OCI-LY7 (cell line): ENCODE results near the gene ARL15. TPM values are rescaled to one million over a fixed set of nuclear protein-coding genes. Genes with fewer than 3 reads are reported as not detected.

Experiments used
- BruUV-seq: library from RNA; stranded (reverse); fragments of 400-500 nt; replicated peaks from 2 replicates; lab custom pipeline; 2021; lab: Mats Ljungman, UMichigan
- CTCF ChIA-PET: fragments of 300-600 bp; sonication (Branson Sonifier 250); formaldehyde crosslinking; loops from one replicate; lab custom pipeline; 2022; ENCODE audit warnings: antibody characterized with exemption; ENCODE audit not compliant: unreplicated experiment; lab: Charles Lee
- POLR2A ChIA-PET: fragments of 300-600 bp; sonication (Branson Sonifier 250); formaldehyde crosslinking; loops from one replicate; lab custom pipeline; 2022; ENCODE audit warnings: antibody characterized with exemption; lab: Charles Lee
- DNase-seq: peaks from one replicate; pipeline ENCODE4 v3.0.0-alpha.2; 2015; ENCODE audit warnings: low spot score
- H2AFZ ChIP-seq: fragments of 200-600 bp; sonication (generic), shearing (Covaris generic); 2 replicates; pipeline ENCODE4 v1.6.1; 2014; ENCODE audit warnings: mild to moderate bottlenecking, antibody characterized with exemption, low read length, moderate library complexity
- H3K27ac ChIP-seq: fragments of 200-600 bp; sonication (generic); 2 replicates; pipeline ENCODE4 v1.5.1; 2014; ENCODE audit warnings: mixed run types, low read depth, mild to moderate bottlenecking, moderate library complexity, low read length, inconsistent platforms; ENCODE audit not compliant: poor library complexity, severe bottlenecking
- H3K36me3 ChIP-seq: fragments of 200-600 bp; sonication (generic); 2 replicates; pipeline ENCODE4 v1.6.1; 2014; ENCODE audit warnings: mild to moderate bottlenecking, antibody characterized with exemption, low read length, moderate library complexity, mixed read lengths; ENCODE audit not compliant: insufficient read depth
- H3K4me1 ChIP-seq: fragments of 200-600 bp; sonication (generic); 2 replicates; pipeline ENCODE4 v1.5.1; 2014; ENCODE audit warnings: mild to moderate bottlenecking, low read length; ENCODE audit not compliant: insufficient read depth, poor library complexity, severe bottlenecking
- H3K4me2 ChIP-seq: fragments of 200-600 bp; sonication (generic); 2 replicates; pipeline ENCODE4 v1.6.1; 2014; ENCODE audit warnings: mild to moderate bottlenecking, low read length
- H3K4me3 ChIP-seq: fragments of 200-600 bp; sonication (generic); 2 replicates; pipeline ENCODE4 v1.5.1; 2014; ENCODE audit warnings: mild to moderate bottlenecking, low read depth, low read length; ENCODE audit not compliant: poor library complexity, severe bottlenecking
- H3K79me2 ChIP-seq: fragments of 200-600 bp; sonication (generic); 2 replicates; pipeline ENCODE4 v1.6.1; 2016; ENCODE audit warnings: low read depth, mild to moderate bottlenecking, low read length, moderate library complexity, mixed read lengths; ENCODE audit not compliant: insufficient read depth
- H3K9me2 ChIP-seq: fragments of 200-600 bp; sonication (generic); 2 replicates; pipeline ENCODE4 v1.6.1; 2016; ENCODE audit warnings: mild to moderate bottlenecking, low read length, mixed read lengths; ENCODE audit not compliant: insufficient read depth
- H3K9me3 ChIP-seq: fragments of 200-600 bp; sonication (generic); 2 replicates; pipeline ENCODE4 v1.6.1; 2014; ENCODE audit warnings: mild to moderate bottlenecking, mixed run types, low read length, mixed read lengths
- H4K20me1 ChIP-seq: fragments of 200-600 bp; sonication (generic); 2 replicates; pipeline ENCODE4 v1.6.1; 2014; ENCODE audit warnings: mild to moderate bottlenecking, antibody characterized with exemption, low read length, moderate library complexity, mixed read lengths; ENCODE audit not compliant: insufficient read depth
- EZH2phosphoT487 ChIP-seq: fragments of 200-600 bp; sonication (generic); IDR thresholded peaks from 2 replicates; pipeline ENCODE4 v1.6.1; 2018; ENCODE audit warnings: low read depth, borderline replicate concordance, mild to moderate bottlenecking, mixed run types, antibody characterized with exemption, low read length, moderate library complexity, mixed read lengths
- intact Hi-C: fragments of 100-400 bp; cut with micrococcal nuclease; formaldehyde crosslinking; loops from one replicate; pipeline ENCODE4 v1.10.0; 2022; ENCODE audit not compliant: unreplicated experiment
- total RNA-seq, 2 experiments: library from RNA; depleted of rRNA in 1 of 2; stranded (reverse); fragments of >200 nt in 1 of 2; shearing (Covaris generic) in 1 of 2; gene quantifications; 2 replicates each; pipeline ENCODE4 v1.2.3, GENCODE V29; 2014 to 2022
- TF ChIP-seq, protein P1 (sequence below): fragments of 200-600 bp; sonication (generic); conservative IDR thresholded peaks from 2 replicates; pipeline ENCODE4 v1.5.1; 2014; ENCODE audit warnings: mild to moderate bottlenecking, antibody characterized with exemption, low read length, moderate library complexity, mixed read lengths

Gene ARL15
- total RNA-seq, 2 experiments from 2014 or later = 18.8 to 24.4 TPM

DNA sequence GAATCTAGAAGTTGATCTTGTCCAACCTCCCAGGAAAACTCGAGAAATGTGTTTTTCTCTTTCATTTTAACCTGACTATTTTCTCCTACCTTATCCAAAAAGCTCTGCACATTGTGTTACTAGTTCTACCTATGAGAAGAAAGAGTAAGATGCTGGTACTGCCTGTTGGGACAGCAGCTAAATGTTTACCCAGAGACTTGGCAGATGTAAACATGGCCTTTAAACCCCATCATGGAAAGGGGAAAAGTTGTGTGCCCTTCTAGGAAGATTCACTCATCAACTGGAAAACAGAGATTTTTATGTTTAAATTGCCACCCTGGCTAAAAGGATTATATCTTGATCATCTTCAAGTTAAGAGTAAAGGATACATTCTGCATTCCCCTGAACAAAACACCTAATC is 3.5 kb downstream of the ARL15 start:
- no peak for TF ChIP-seq EZH2phosphoT487
- TF ChIP-seq, protein P1, sequence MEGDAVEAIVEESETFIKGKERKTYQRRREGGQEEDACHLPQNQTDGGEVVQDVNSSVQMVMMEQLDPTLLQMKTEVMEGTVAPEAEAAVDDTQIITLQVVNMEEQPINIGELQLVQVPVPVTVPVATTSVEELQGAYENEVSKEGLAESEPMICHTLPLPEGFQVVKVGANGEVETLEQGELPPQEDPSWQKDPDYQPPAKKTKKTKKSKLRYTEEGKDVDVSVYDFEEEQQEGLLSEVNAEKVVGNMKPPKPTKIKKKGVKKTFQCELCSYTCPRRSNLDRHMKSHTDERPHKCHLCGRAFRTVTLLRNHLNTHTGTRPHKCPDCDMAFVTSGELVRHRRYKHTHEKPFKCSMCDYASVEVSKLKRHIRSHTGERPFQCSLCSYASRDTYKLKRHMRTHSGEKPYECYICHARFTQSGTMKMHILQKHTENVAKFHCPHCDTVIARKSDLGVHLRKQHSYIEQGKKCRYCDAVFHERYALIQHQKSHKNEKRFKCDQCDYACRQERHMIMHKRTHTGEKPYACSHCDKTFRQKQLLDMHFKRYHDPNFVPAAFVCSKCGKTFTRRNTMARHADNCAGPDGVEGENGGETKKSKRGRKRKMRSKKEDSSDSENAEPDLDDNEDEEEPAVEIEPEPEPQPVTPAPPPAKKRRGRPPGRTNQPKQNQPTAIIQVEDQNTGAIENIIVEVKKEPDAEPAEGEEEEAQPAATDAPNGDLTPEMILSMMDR = no peak
- ChIA-PET CTCF (no interaction called here), POLR2A (interaction anchor here (1.7 kb wide), 1 partner anchor 8 kb away, joined by 4 read pairs; no protein-coding TSS in a partner anchor)

DNA sequence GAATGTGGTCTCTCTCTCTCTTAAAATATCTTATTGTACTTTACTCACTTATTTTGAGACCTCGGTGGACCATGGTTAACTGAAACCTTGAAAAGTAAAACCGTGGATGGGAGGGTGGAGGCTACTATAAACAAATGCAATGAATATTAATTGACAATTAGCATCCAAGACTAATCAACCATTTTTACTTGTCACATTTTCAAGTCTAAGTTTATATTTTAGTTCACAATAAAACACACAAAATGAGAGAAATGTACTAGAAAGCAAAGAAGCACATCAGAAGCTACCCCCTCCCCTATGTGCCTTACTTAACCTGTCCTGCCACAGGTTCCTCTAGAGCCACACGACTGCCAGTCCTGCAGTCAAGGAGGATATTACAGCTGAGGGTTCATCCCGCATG is 4.6 kb downstream of the ARL15 start:
- Histone ChIP-seq H4K20me1 (peaks cover 15% of the 10 kb centered on the region), H2AFZ (no peak overlapping the region), H3K4me2 (no peak overlapping the region), H3K9me3 (no peaks in the 10 kb centered on the region), H3K79me2 (no peaks in the 10 kb centered on the region), H3K36me3 (no peaks in the 10 kb centered on the region), H3K4me1 (peaks cover 12% of the 10 kb centered on the region), H3K4me3 (no peak overlapping the region), H3K27ac (no peak overlapping the region), H3K9me2 (no peaks in the 10 kb centered on the region)
- BruUV-seq = no TSS peak
- ChIA-PET CTCF (no interaction called here), POLR2A (interaction anchor here (0.7 kb wide), 1 partner anchor 1292 kb away, joined by 3 read pairs; no protein-coding TSS in a partner anchor)
- no peak for DNase-seq
- TF ChIP-seq, protein P1 = no peak
- no peak for TF ChIP-seq EZH2phosphoT487
- intact Hi-C loops = no loop called here

More for the DNA sequence above, 3.5 kb downstream of the ARL15 start:
- Histone ChIP-seq H3K4me1 (peaks cover 20% of the 10 kb centered on the region), H3K79me2 (no peaks in the 10 kb centered on the region), H3K9me2 (no peaks in the 10 kb centered on the region), H3K9me3 (no peaks in the 10 kb centered on the region), H4K20me1 (peaks cover 15% of the 10 kb centered on the region), H2AFZ (no peak overlapping the region), H3K27ac (no peak overlapping the region), H3K36me3 (no peaks in the 10 kb centered on the region), H3K4me2 (no peak overlapping the region), H3K4me3 (no peak overlapping the region)
- DNase-seq = no peak
- no TSS peak for BruUV-seq
- intact Hi-C loops = no loop called here

DNA sequence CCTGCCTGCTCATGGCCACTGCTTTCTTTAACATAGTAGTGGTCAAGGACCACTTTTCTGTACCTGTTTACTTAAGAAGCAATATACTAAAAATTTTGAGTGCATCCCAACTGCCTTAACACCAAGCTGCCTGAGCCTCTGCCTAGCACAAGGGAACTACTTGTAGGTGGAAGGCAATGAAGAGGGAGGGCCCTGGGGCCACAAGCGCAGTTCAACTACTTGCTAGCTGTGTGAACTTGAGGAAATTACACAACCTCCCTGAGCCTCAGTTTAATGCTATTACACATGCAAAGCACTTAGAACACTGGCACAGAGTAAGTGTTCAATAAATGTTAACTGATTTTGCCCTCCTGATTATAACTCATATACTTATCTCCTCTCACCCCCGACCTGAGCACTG is 6.3 kb downstream of the ARL15 start:
- intact Hi-C loops = no loop called here

More for the DNA sequence above, 6.3 kb downstream of the ARL15 start:
- TF ChIP-seq EZH2phosphoT487 = no peak
- TF ChIP-seq, protein P1 = no peak
- H3K9me3 ChIP-seq = no peaks in the 10 kb centered on the region
- peaks cover 10% of the 10 kb centered on the region for H4K20me1 ChIP-seq
- H3K9me2 ChIP-seq = no peaks in the 10 kb centered on the region
- H3K4me1 ChIP-seq = peaks cover 8% of the 10 kb centered on the region
- ChIA-PET POLR2A (no interaction called here), CTCF (no interaction called here)
- H3K27ac ChIP-seq = no peak overlapping the region
- no peaks in the 10 kb centered on the region for H3K79me2 ChIP-seq
- no peak overlapping the region for H2AFZ ChIP-seq
- no peak overlapping the region for H3K4me3 ChIP-seq
- no TSS peak for BruUV-seq
- H3K4me2 ChIP-seq = no peak overlapping the region
- H3K36me3 ChIP-seq = no peaks in the 10 kb centered on the region
- DNase-seq = no peak
